ENCODE measurements around the gene PDCD1. TPM values are rescaled to one million over a fixed set of nuclear protein-coding genes. Genes with fewer than 3 reads are reported as not detected.
"Not testable (repeated sequence)": the region's sequence is repeated elsewhere in the genome, so short reads cannot be mapped to it uniquely, and the experiment has no call there.

The PDCD1 gene
- total RNA-seq, 4 donors from 2014 or later = not detected

GRCh38 chr2:241876528-241877196 is 18.0 kb upstream of the PDCD1 start:
- H3K36me3 ChIP-seq = no peaks in the 10 kb centered on the region
- WGBS = 84% methylated on average over 10 of the region's 18 CpGs
- H3K4me3 ChIP-seq = no peak overlapping the region
- H3K27ac ChIP-seq = no peak overlapping the region
- peaks cover 18% of the 10 kb centered on the region for H3K4me1 ChIP-seq
- H3K27me3 ChIP-seq = peaks cover 4% of the 10 kb centered on the region
- no peaks in the 10 kb centered on the region for H3K9me3 ChIP-seq
- no peak for DNase-seq (ENCODE audit: low spot score in 2 of 2)
- no peak for TF ChIP-seq POLR2A (IDR thresholded peaks at IDR 0.05)
- no peak for TF ChIP-seq CTCF (IDR thresholded peaks at IDR 0.05)
- TF ChIP-seq EP300 (IDR thresholded peaks at IDR 0.05) = no peak
- TF ChIP-seq POLR2AphosphoS5 (IDR thresholded peaks at IDR 0.05) = no peak

- H3K4me1 ChIP-seq = peaks cover 11% of the 10 kb centered on the region
- H3K27ac ChIP-seq; DNase-seq (ENCODE audit: low spot score in 2 of 2); H3K36me3 ChIP-seq; H3K4me3 ChIP-seq; H3K27me3 ChIP-seq; H3K9me3 ChIP-seq: not testable (repeated sequence)
- 66% methylated on average over 15 of the region's 22 CpGs for WGBS
Measured at GRCh38 chr2:241875754-241876527, 17.2 kb upstream of the PDCD1 start.

GRCh38 chr2:241874277-241874925 is 15.7 kb upstream of the PDCD1 start:
- DNase-seq (ENCODE audit: low spot score in 2 of 2) = no peak
- TF ChIP-seq CTCF (IDR thresholded peaks at IDR 0.05) (no peak), POLR2AphosphoS5 (IDR thresholded peaks at IDR 0.05) (no peak), EP300 (IDR thresholded peaks at IDR 0.05) (no peak), POLR2A (IDR thresholded peaks at IDR 0.05) (no peak)
- peaks cover 12% of the 10 kb centered on the region for H3K27me3 ChIP-seq
- H3K4me1 ChIP-seq = peaks cover 11% of the 10 kb centered on the region
- H3K4me3 ChIP-seq = no peak overlapping the region
- 95% methylated on average over 9 of the region's 17 CpGs for WGBS
- no peaks in the 10 kb centered on the region for H3K9me3 ChIP-seq
- H3K27ac ChIP-seq = no peak overlapping the region
- H3K36me3 ChIP-seq = no peaks in the 10 kb centered on the region

GRCh38 chr2:241873803-241874110 is 15.1 kb upstream of the PDCD1 start:
- TF ChIP-seq POLR2A (IDR thresholded peaks at IDR 0.05) = no peak
- TF ChIP-seq POLR2AphosphoS5 (IDR thresholded peaks at IDR 0.05) = no peak
- TF ChIP-seq EP300 (IDR thresholded peaks at IDR 0.05) = no peak
- TF ChIP-seq CTCF (IDR thresholded peaks at IDR 0.05) = no peak
- H3K27me3 ChIP-seq = peaks cover 14% of the 10 kb centered on the region
- H3K4me3 ChIP-seq = no peak overlapping the region
- no peak for DNase-seq (ENCODE audit: low spot score in 2 of 2)
- H3K9me3 ChIP-seq = no peaks in the 10 kb centered on the region
- H3K36me3 ChIP-seq = no peaks in the 10 kb centered on the region
- 92% methylated on average over 5 of the region's 7 CpGs for WGBS
- H3K27ac ChIP-seq = no peak overlapping the region
- peaks cover 13% of the 10 kb centered on the region for H3K4me1 ChIP-seq

GRCh38 chr2:241873081-241873802 is 14.5 kb upstream of the PDCD1 start:
- Histone ChIP-seq H3K4me1 (peaks cover 16% of the 10 kb centered on the region), H3K4me3 (no peak overlapping the region), H3K27ac (no peak overlapping the region), H3K27me3 (peaks cover 18% of the 10 kb centered on the region), H3K9me3 (no peaks in the 10 kb centered on the region), H3K36me3 (no peaks in the 10 kb centered on the region)
- DNase-seq (ENCODE audit: low spot score in 2 of 2) = no peak
- WGBS = 93% methylated on average over 31 of the region's 54 CpGs
- no peak for TF ChIP-seq EP300 (IDR thresholded peaks at IDR 0.05)
- TF ChIP-seq POLR2A (IDR thresholded peaks at IDR 0.05) = no peak
- TF ChIP-seq CTCF (IDR thresholded peaks at IDR 0.05) = no peak
- no peak for TF ChIP-seq POLR2AphosphoS5 (IDR thresholded peaks at IDR 0.05)

All from suprapubic skin (tissue), 4 donors.